IMR-90 (cell line): ENCODE results near the gene PDGFA. TPM values are rescaled to one million over a fixed set of nuclear protein-coding genes. Genes with fewer than 3 reads are reported as not detected.

Experiments
- ATAC-seq: fragments of 200-7000 bp; cut with Tn5 transposase; 2 replicates; pipeline ENCODE4 v1.9.1; 2020; ENCODE audit warnings: low read depth, mild to moderate bottlenecking, moderate library complexity
- BruUV-seq: library from RNA; stranded (reverse); fragments of 400-500 nt; replicated peaks from 2 replicates; lab custom pipeline; 2021; lab: Mats Ljungman, UMichigan
- CTCF ChIA-PET: fragments of 300-600 bp; formaldehyde crosslinking; extraction: SDS; loops from one replicate; lab custom pipeline; 2021; ENCODE audit warnings: antibody characterized with exemption; lab: Yijun Ruan, JAX
- POLR2A ChIA-PET: fragments of 300-600 bp; sonication (Branson Sonifier 250); formaldehyde crosslinking; loops from one replicate; lab custom pipeline; 2022; ENCODE audit warnings: antibody characterized with exemption; ENCODE audit not compliant: unreplicated experiment; lab: Charles Lee
- DNase-seq: peaks from one replicate; pipeline ENCODE4 v3.0.0; 2013
- H2AFZ ChIP-seq: replicated peaks from 2 replicates; pipeline ENCODE3; 2013; ENCODE audit warnings: low read length, mild to moderate bottlenecking; ENCODE audit not compliant: poor library complexity
- H2AK5ac ChIP-seq: 2 replicates; pipeline ENCODE4 v1.6.1; 2013; ENCODE audit warnings: low read depth, low read length, inconsistent platforms
- H2AK9ac ChIP-seq: replicated peaks from 2 replicates; pipeline ENCODE3; 2013; ENCODE audit warnings: mild to moderate bottlenecking, low read depth, low read length, moderate library complexity; ENCODE audit not compliant: poor library complexity
- H2BK120ac ChIP-seq: 2 replicates; pipeline ENCODE4 v1.6.1; 2013; ENCODE audit warnings: low read depth, low read length, inconsistent platforms
- H2BK15ac ChIP-seq: 3 replicates; pipeline ENCODE4 v1.6.1; 2013; ENCODE audit warnings: low read depth, low read length, inconsistent platforms
- H2BK20ac ChIP-seq: 2 replicates; pipeline ENCODE4 v1.6.1; 2013; ENCODE audit warnings: low read depth, mild to moderate bottlenecking, inconsistent platforms, low read length, moderate library complexity
- H2BK5ac ChIP-seq: 2 replicates; pipeline ENCODE4 v1.6.1; 2013; ENCODE audit warnings: mild to moderate bottlenecking, low read depth, low read length, inconsistent platforms; ENCODE audit not compliant: poor library complexity, severe bottlenecking
- H3K14ac ChIP-seq: replicated peaks from 2 replicates; pipeline ENCODE4 v1.6.1; 2013; ENCODE audit warnings: low read depth, low read length, inconsistent platforms
- H3K18ac ChIP-seq: 2 replicates; pipeline ENCODE4 v1.6.1; 2013; ENCODE audit warnings: low read depth, low read length, control low read depth
- H3K23ac ChIP-seq: 2 replicates; pipeline ENCODE4 v1.6.1; 2013; ENCODE audit warnings: low read depth, low read length, inconsistent platforms
- H3K27ac ChIP-seq: 2 replicates; pipeline ENCODE4 v1.5.1; 2013; ENCODE audit warnings: mild to moderate bottlenecking, control low read depth, low read length; ENCODE audit not compliant: insufficient read depth
- H3K27me3 ChIP-seq: 2 replicates; pipeline ENCODE4 v1.6.1; 2013; ENCODE audit warnings: low read length; ENCODE audit not compliant: control insufficient read depth, insufficient read depth
- H3K36me3 ChIP-seq: 2 replicates; pipeline ENCODE4 v1.6.1; 2013; ENCODE audit warnings: low read length, mixed read lengths; ENCODE audit not compliant: control insufficient read depth, insufficient read depth
- H3K4ac ChIP-seq: 2 replicates; pipeline ENCODE4 v1.6.1; 2013; ENCODE audit warnings: low read depth, low read length, inconsistent platforms
- H3K4me1 ChIP-seq: 2 replicates; pipeline ENCODE4 v1.6.1; 2013; ENCODE audit warnings: low read length, mixed read lengths; ENCODE audit not compliant: control insufficient read depth, insufficient read depth
- H3K4me2 ChIP-seq: 2 replicates; pipeline ENCODE4 v1.6.1; 2013; ENCODE audit warnings: low read depth, mild to moderate bottlenecking, control low read depth, low read length, moderate library complexity
- H3K4me3 ChIP-seq: 2 replicates; pipeline ENCODE4 v1.5.1; 2013; ENCODE audit warnings: low read depth, mild to moderate bottlenecking, control low read depth, low read length, moderate library complexity; ENCODE audit not compliant: insufficient read depth
- H3K56ac ChIP-seq: 2 replicates; pipeline ENCODE4 v1.6.1; 2013; ENCODE audit warnings: low read length, inconsistent platforms; ENCODE audit not compliant: insufficient read depth; ENCODE audit errors: extremely low read depth
- H3K79me1 ChIP-seq, 2 experiments: 2 replicates each; pipeline ENCODE4 v1.6.1; 2013; ENCODE audit warnings: low read length in 2 of 2, inconsistent platforms in 1 of 2, low read depth in 1 of 2
- H3K9ac ChIP-seq: 2 replicates; pipeline ENCODE4 v1.6.1; 2013; ENCODE audit warnings: low read depth, low read length, control low read depth
- H3K9me1 ChIP-seq: 2 replicates; pipeline ENCODE4 v1.6.1; 2013; ENCODE audit warnings: low read length, inconsistent platforms; ENCODE audit not compliant: insufficient read depth
- H3K9me3 ChIP-seq: 2 replicates; pipeline ENCODE4 v1.6.1; 2013; ENCODE audit warnings: low read length; ENCODE audit not compliant: control insufficient read depth, insufficient read depth
- H4K20me1 ChIP-seq: 2 replicates; pipeline ENCODE4 v1.6.1; 2013; ENCODE audit warnings: low read length, inconsistent platforms; ENCODE audit not compliant: insufficient read depth
- H4K5ac ChIP-seq: 2 replicates; pipeline ENCODE4 v1.6.1; 2013; ENCODE audit warnings: mild to moderate bottlenecking, low read depth, low read length, control low read depth
- H4K8ac ChIP-seq, 2 experiments: 2 replicates each; pipeline ENCODE4 v1.6.1; 2013; ENCODE audit warnings: low read depth in 2 of 2, low read length in 2 of 2, control low read depth in 1 of 2, inconsistent platforms in 1 of 2
- H4K91ac ChIP-seq: 2 replicates; pipeline ENCODE4 v1.6.1; 2013; ENCODE audit warnings: low read depth, low read length, inconsistent platforms; ENCODE audit not compliant: insufficient read depth
- BHLHE40 ChIP-seq: fragments of 150-350 bp; IDR thresholded peaks from 2 replicates; pipeline ENCODE4 v1.6.1; 2016; ENCODE audit warnings: mild to moderate bottlenecking, low read depth, low read length
- CEBPB ChIP-seq: IDR thresholded peaks from 2 replicates; pipeline ENCODE4 v1.6.1; 2012; ENCODE audit warnings: low read depth, low read length, improper control_type of control experiment
- CHD1 ChIP-seq: IDR thresholded peaks from 2 replicates; pipeline ENCODE4 v1.6.1; 2012; ENCODE audit warnings: low read depth, low read length, improper control_type of control experiment
- CTCF ChIP-seq: conservative IDR thresholded peaks from 2 replicates; pipeline ENCODE4 v1.5.1; 2012; ENCODE audit warnings: mild to moderate bottlenecking, low read depth, low read length, improper control_type of control experiment
- ELK1 ChIP-seq: fragments of 150-350 bp; IDR thresholded peaks from 2 replicates; pipeline ENCODE4 v1.6.1; 2016; ENCODE audit warnings: low read depth, mild to moderate bottlenecking, low read length, moderate library complexity, borderline replicate concordance
- FOS ChIP-seq: fragments of 150-350 bp; IDR thresholded peaks from 2 replicates; pipeline ENCODE4 v1.6.1; 2016; ENCODE audit warnings: low read depth, low read length
- MAFK ChIP-seq: IDR thresholded peaks from 2 replicates; pipeline ENCODE4 v1.6.1; 2012; ENCODE audit warnings: low read depth, low read length, improper control_type of control experiment
- MAZ ChIP-seq: IDR thresholded peaks from 2 replicates; pipeline ENCODE4 v1.6.1; 2012; ENCODE audit warnings: low read depth, mild to moderate bottlenecking, low read length, improper control_type of control experiment, moderate library complexity, borderline replicate concordance
- MXI1 ChIP-seq: IDR thresholded peaks from 2 replicates; pipeline ENCODE4 v1.6.1; 2012; ENCODE audit warnings: low read depth, mild to moderate bottlenecking, low read length, moderate library complexity, borderline replicate concordance
- NFE2L2 ChIP-seq: fragments of 150-350 bp; IDR thresholded peaks from 2 replicates; pipeline ENCODE4 v1.6.1; 2016; ENCODE audit warnings: low read depth, mild to moderate bottlenecking, low read length
- POLR2A ChIP-seq: IDR thresholded peaks from 2 replicates; pipeline ENCODE4 v1.6.1; 2012; ENCODE audit warnings: mild to moderate bottlenecking, low read depth, low read length
- RAD21 ChIP-seq: IDR thresholded peaks from 2 replicates; pipeline ENCODE4 v1.6.1; 2012; ENCODE audit warnings: low read length, improper control_type of control experiment
- RCOR1 ChIP-seq: IDR thresholded peaks from 2 replicates; pipeline ENCODE4 v1.6.1; 2012; ENCODE audit warnings: mild to moderate bottlenecking, low read length, improper control_type of control experiment; ENCODE audit not compliant: insufficient replicate concordance
- RFX5 ChIP-seq: IDR thresholded peaks from 2 replicates; pipeline ENCODE4 v1.8.0; 2012; ENCODE audit warnings: low read depth, mild to moderate bottlenecking, low read length, moderate library complexity
- SMC3 ChIP-seq: fragments of 150-350 bp; IDR thresholded peaks from 2 replicates; pipeline ENCODE4 v1.6.1; 2016; ENCODE audit warnings: low read depth, mild to moderate bottlenecking, antibody characterized with exemption, low read length, moderate library complexity
- USF2 ChIP-seq: fragments of 150-350 bp; IDR thresholded peaks from 2 replicates; pipeline ENCODE4 v1.6.1; 2017; ENCODE audit warnings: mild to moderate bottlenecking, antibody characterized with exemption, low read length, low read depth
- WGBS, 2 experiments: methylation state at CpG; one replicate each; pipeline versions ENCODE4 v1.1.5 to v1.1.7; 2013; ENCODE audit warnings: missing lambda C conversion rate in 2 of 2; ENCODE audit not compliant: insufficient read length in 1 of 2; ENCODE audit errors: extremely low coverage in 2 of 2; 5-methylcytosine and 5-hydroxymethylcytosine counted together
- dilution Hi-C: fragments of 300-500 bp; cut with HindIII; formaldehyde crosslinking; loops from one replicate; pipeline ENCODE4 v1.14.3; 2018; ENCODE audit warnings: low sequenced_read_pairs; ENCODE audit not compliant: unreplicated experiment
- in situ Hi-C: fragments of 300-500 bp; cut with MboI; formaldehyde crosslinking; loops from 3 replicates; pipeline ENCODE4 v1.14.3; 2019; ENCODE audit warnings: low sequenced_read_pairs, inconsistent platforms, mixed read lengths
- intact Hi-C: fragments of 100-400 bp; cut with micrococcal nuclease; formaldehyde crosslinking; loops from 2 replicates; pipeline ENCODE4 v1.10.0; 2022
- polyA plus RNA-seq, 3 experiments: library from polyadenylated mRNA; depleted of rRNA; stranded (reverse); fragments of >200 nt; gene quantifications; 2 replicates each; pipeline ENCODE4 v1.2.3, GENCODE V29; 2012; ENCODE audit warnings: low replicate concordance in 1 of 3
- total RNA-seq: library from RNA; depleted of rRNA; stranded (reverse); fragments of >200 nt; gene quantifications from 2 replicates; pipeline ENCODE4 v1.2.3, GENCODE V29; 2012

PDGFA gene
- total and polyA plus RNA-seq, 2 of the 4 experiments (the other 2 are of a cell fraction), result 3.3 to 3.8 TPM

- WGBS, 2 experiments, result 67% methylated on average over 3 of the region's 17 CpGs; no CpG with 5 or more reads in 1 of the 2 experiments
- intact Hi-C loops, result no loop called here
- dilution Hi-C loops, result no loop called here
- ChIA-PET CTCF (no interaction called here), POLR2A (no interaction called here)
- BruUV-seq, result no TSS peak
- Histone ChIP-seq H3K4me2 (no peak overlapping the region), H2AK9ac (no peak overlapping the region), H3K9me3 (no peaks in the 10 kb centered on the region), H2BK20ac (no peak overlapping the region), H2BK5ac (no peak overlapping the region), H4K5ac (no peak overlapping the region), H3K9ac (no peak overlapping the region), H3K23ac (no peak overlapping the region; the same call in 1 of the 2 replicates), H3K4ac (no peak overlapping the region), H3K14ac (no peak overlapping the region), H4K20me1 (no peaks in the 10 kb centered on the region; the same call in 1 of the 2 replicates), H3K36me3 (no peaks in the 10 kb centered on the region), H2BK120ac (no peak overlapping the region), H3K56ac (no peak overlapping the region), H3K9me1 (no peaks in the 10 kb centered on the region), H2AK5ac (no peak overlapping the region), H4K8ac (no peak overlapping the region), H4K91ac (no peak overlapping the region), H2BK15ac (no peak overlapping the region), H3K79me1 (no peaks in the 10 kb centered on the region), H3K18ac (no peak overlapping the region), H3K4me1 (peaks cover 4% of the 10 kb centered on the region), H3K27me3 (peaks cover 32% of the 10 kb centered on the region), H3K27ac (no peak overlapping the region), H2AFZ (no peak overlapping the region), H3K4me3 (no peak overlapping the region)
- in situ Hi-C loops, result no loop called here
- DNase-seq, result no peak
- no peak for TF ChIP-seq SMC3
- no peak for TF ChIP-seq POLR2A
- no peak for TF ChIP-seq NFE2L2
- TF ChIP-seq CTCF, result no peak
- TF ChIP-seq CEBPB, result no peak
- no peak for TF ChIP-seq RAD21
- TF ChIP-seq RFX5, result no peak
- no peak for TF ChIP-seq FOS
- TF ChIP-seq USF2, result no peak
- TF ChIP-seq MAFK, result no peak
- no peak for TF ChIP-seq RCOR1
- TF ChIP-seq CHD1, result no peak
- no peak for TF ChIP-seq MAZ
- no peak for TF ChIP-seq ELK1
- no peak for TF ChIP-seq MXI1
- TF ChIP-seq BHLHE40, result no peak
- no peak for ATAC-seq
These were observed 70.2 kb downstream of the PDGFA start for GRCh38 chr7:449324-450019.
